EH (cell line): ENCODE results near the gene RRP12.
"Not testable (repeated sequence)": the region's sequence is repeated elsewhere in the genome, so short reads cannot be mapped to it uniquely, and the experiment has no call there.

Experiments used
- DNase-seq: peaks from one replicate; pipeline ENCODE4 v3.0.0-alpha.2; 2015; ENCODE audit warnings: low read depth

Gene RRP12

DNA sequence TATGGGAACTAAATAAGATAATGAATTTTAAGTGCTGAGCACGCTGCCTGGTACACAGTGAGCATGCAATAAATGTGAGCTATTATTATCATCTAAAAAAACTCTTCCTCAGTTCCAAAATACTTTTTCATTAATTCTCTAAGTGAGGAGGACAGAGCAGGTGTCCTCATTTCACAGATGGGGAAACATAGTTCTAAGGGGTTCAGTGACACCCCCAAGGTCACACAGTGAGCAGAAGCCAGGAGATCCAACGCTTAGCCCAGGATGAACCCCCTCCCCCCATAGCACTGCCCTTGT, 6.8 kb upstream of the RRP12 start:
- DNase-seq, result no peak

DNA sequence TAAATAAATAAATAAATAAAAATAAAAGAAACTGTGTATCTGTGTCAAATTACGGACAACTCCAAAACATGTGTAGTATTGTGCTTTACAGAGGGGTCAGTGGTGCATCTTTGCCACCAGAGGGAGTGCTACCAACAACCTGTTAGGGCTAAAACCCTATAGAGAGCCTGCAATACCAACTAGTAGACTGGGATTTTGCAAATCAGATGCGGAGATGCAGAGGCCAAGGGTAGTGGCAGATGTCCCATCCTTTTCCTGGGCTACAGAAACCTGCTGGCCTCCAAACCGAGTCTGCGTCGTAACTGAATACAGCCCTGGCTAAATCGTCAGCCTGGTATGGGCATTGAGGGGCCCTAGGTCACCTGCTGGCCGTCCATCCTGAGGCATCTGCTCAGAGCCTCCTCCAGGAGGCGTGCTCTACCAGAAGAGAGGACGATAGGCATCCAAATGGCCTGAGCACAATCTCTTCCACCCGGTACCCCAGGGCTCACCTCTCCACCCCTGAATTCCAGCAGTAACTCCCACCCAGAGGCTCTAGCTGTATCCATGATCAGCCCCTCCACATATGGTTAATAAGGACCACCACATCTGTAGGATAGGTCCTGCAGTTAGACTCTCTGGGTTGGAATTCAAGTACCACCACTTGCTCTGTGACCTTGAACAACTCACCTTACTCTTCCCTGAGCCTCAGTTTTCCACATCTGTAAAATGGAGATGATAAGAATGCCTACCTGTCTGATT, 6.2 kb upstream of the RRP12 start:
- peak; percentile 82 for DNase-seq

DNA sequence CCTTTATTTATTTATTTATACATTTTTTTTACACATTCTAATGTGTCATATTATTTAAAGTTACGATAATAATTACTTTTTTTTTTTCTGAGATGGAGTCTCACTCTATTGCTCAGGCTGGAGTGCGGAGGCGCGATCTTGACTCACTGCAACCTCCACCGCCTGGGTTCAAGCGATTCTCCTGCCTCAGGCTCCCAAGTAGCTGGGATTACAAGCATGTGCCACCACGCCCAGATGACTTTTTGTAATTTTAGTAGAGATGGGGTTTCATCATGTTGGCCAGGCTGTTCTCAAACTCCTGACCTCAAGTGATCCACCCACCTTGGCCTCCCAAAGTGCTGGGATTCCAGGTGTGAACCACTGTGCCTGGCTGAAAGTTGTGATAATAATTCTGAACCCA, 5.3 kb upstream of the RRP12 start:
- not testable (repeated sequence) for DNase-seq

DNA sequence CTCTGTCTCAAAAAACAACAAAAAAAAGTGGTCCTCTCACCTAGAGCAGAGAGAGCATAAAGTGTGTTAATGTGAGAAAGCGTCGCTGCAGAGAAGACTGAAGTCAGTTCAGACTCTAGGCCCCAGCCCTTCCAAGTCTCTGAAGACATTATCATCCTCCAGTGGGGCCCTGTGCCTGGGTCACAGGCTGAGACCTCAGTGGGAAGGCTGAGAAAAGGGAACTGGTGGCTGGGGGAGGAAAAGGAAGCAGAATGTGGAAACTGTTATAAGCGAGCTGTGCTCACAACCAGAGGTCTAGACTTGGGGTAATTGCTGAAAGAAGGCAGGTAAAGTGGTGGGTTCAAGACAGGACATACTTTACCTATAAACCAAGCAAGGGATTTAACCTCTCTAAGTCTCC, 4.9 kb upstream of the RRP12 start:
- DNase-seq, result no peak

- DNase-seq, result no peak
These were observed 2.9 kb upstream of the RRP12 start for GRCh38 chr10:97404044-97404443.

DNA sequence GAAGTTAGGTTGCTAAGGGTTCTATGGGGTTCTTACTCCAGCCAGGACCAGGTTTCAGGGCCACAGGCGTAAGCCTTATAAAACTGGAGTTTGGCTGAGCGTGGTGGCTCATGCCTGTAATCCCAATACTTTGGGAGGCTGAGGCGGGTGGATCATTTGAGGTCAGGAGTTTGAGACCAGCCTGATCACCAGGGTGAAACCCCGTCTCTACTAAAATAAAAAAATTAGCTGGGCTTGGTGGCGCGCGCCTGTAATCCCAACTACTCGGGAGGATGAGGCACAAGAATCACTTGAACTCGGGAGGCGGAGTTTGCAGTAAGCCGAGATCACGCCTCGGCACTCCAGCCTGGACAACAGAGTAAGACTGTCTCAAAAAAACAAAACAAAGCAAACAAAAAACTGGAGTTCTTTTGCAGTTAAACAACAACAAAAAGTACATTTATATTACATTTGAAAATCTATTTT, 347 bp upstream of the RRP12 start:
- DNase-seq, result no peak

DNA sequence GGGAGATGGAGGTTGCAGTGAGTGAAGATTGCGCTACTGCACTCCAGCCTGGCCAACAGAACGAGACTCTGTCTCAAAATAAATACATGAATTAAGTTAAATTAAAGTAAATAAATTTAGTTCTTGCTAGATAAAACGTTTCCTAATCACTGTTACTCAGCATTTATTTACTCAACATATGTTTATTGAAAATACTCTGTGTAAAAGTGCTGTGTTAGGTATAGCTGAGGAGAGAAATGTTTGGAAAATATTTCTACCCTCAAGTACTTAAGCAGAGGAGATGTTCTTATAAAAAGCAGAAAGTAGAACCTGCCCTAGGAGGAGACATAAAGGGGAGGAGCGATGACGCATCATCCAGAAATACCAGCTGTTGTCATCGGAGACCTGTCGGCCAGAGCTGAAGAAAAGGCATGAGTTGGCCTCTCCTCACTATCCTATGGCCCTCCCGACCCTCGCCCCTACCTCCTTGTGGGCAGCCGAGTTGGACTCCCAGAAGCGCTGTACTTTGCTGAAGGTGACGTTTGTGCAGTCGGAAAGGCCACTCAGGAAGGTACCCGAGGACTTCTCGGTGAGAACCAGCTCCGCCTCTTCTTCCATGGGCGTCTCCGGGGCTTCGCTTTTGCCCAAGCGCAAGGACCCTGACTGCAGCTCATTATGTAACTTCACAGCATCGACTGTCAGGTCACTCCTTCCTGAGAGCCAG, 1.1 kb downstream of the RRP12 start:
- peak; percentile 66 for DNase-seq

DNA sequence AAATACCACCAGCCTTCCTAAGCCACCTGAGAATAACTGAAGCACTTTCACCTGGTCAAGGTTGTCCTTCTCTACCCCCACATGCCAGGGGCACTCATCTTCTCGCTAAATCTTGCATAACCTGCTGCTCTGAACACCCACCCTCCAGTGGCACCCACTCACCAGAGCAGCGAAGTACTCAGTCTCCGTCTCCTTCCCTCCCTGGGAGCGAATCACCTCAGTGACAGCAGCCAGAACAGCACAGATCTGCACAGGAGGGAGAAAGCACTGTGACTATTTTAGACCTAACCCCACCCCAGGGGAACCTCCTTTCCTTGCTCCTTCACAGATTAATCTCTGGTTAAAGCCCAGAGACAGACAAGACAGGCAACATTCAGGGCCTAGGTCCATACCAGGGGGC, 5.1 kb downstream of the RRP12 start:
- no peak for DNase-seq

- DNase-seq, result no peak
These were observed 8.0 kb downstream of the RRP12 start for GRCh38 chr10:97393034-97393573.

DNA sequence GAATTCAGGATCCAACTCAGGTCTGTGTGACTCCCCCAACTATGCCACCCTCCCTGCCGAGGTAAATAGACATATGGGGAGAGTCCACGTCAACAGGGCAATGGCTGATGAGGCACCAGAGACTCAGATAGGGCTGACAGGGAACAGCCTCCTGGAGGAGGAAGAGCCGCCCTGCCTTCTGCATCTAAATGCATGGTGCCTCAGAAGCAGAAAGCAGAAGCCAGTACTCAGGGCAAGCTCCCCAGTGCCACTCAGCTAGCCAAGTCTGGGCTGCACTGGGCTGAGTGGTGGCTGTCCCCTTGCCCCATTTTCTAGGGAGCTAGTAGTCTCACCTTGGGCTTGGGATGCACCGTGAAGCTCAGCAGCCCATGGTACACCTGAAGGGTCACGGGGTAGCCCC, 11.0 kb downstream of the RRP12 start:
- no peak for DNase-seq

GRCh38 chr10:97388152-97388551, 13.0 kb downstream of the RRP12 start:
- DNase-seq, result no peak

GRCh38 chr10:97385565-97385964, 15.6 kb downstream of the RRP12 start:
- DNase-seq, result no peak

DNA sequence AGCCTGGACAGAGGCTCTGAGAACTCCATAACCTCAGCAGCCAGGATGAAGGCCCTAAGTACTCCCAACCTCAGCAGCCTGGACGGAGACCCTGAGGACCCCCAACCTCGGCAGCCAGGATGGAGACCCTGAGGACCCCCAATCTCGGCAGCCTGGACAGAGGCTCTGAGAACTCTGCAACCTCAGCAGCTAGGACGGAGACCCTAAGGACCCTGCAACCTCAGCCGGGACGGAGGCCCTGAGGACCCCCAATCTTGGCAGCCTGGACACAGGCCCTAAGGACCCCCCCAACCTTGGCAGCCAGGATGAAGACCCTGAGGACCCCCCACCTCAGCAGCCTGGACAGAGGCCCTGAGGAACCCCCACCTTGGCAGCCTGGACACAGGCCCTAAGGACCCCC, 16.5 kb downstream of the RRP12 start:
- no peak for DNase-seq

DNA sequence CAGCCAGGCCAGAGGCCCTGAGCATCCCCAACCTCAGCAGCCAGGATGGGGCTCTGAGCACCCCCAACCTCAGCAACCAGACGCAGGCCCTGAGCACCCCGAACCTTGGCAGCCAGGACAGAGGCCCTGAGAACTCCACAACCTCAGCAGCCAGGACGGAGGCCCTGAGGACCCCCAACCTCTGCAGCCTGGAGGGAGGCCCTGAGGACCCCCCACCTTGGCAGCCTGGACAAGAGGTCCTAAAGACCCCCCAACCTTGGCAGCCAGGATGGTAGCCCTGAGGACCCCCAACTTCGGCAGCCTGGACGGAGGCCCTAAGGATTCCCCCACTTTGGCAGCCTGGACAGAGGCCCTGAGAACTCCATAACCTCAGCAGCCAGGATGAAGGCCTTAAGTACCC, 17.0 kb downstream of the RRP12 start:
- no peak for DNase-seq

DNA sequence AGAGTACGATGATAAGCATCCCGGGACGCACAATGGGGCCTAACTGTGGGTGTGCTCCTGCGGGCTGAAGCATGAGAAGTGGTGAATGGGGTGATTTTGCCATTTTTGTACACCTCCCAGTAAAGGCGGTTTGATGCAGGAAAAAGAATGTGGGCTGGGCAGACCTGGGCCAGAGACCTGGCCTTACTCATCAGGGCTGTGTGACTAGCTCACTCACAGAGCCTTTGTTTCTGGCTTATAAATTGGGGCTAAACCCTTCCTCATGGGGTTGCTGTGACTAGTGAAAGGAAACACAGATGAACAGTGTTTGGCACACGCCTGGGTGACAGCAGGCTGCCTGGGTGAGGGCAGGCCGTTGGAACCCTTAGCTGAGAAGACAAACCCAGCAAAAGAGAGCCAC, 18.0 kb downstream of the RRP12 start:
- no peak for DNase-seq

- DNase-seq, result no peak
These were observed 19.5 kb downstream of the RRP12 start for GRCh38 chr10:97381626-97382025.

DNA sequence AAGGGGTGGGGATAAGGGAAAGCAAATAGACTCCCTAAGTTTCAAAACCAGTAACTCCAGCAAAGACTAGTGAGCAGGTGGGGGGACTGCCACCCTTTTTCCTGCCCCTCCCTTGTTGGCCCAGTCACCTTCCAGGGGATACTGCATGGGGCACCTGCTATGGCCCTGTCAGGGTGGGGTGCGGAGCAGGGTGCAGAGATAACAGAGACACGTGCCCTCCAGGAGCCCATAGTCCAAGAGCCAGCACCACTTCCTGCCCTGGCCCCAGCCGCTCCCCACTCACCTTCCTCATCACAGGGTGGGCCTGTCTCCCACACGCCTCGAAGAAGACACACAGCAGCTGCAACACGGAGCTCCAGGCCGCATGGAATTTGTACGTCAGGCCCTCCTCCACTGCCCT, 20.6 kb downstream of the RRP12 start:
- DNase-seq, result no peak

DNA sequence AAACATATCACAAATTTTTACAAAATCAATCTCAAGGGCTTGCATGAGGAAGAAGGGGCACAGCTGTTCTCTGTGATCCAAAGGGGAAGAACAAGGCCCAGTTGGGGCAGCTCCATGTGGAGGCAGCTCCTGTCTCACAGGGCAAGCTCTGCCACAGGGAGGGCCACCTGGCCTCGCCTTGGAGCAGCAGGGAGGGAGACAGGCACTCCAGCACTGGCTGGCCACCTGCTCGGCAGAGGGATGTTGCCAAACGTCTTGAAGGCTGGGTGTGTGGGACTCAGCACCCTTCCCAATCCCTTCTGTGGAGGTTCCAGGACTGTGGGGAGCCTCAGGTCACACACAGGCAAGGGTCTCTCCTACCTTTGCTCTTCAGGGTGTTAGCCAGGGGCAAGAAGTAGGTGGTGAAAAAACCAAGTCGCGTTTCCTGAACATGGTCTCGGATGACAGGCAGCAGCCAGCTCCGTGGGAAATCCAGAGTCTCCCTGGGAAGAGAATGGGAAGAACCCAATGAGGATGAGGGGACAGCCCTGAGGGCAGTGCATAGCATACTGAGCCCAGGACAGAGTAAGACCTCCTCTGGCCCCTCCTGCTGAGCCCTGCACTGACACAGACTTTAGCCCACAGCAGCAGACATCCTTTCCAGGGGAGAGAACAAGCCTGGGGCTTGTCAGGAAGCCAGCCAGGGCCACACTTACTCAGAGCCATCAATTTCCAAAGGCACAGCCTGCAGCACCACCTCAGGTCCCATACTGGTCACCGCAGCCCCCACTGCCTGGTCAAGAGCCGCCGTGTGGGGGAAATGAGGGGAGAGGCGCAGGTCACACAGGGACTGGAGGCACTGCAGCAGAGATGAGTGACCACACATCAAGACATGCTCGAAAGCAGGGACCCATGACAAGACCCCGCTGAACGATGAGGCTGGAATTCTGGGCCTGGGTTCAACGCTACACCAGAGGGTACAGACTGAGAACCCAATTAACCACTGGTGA, 21.9 kb downstream of the RRP12 start:
- no peak for DNase-seq

- no peak for DNase-seq
These were observed 24.7 kb downstream of the RRP12 start for GRCh38 chr10:97376413-97376812.

- no peak for DNase-seq
These were observed 27.7 kb downstream of the RRP12 start for GRCh38 chr10:97373456-97373855.

- DNase-seq, result no peak
These were observed 28.8 kb downstream of the RRP12 start for GRCh38 chr10:97372233-97372875.

GRCh38 chr10:97371696-97372095, 29.4 kb downstream of the RRP12 start:
- DNase-seq, result no peak
